ENCODE measurements around the gene SLCO6A1.
A peak's percentile ranks its signal among the peaks of the same experiment; 100 is the strongest.
"Not testable (repeated sequence)": the region's sequence is repeated elsewhere in the genome, so short reads cannot be mapped to it uniquely, and the experiment has no call there.

Gene SLCO6A1

GRCh38 chr5:102498271-102499034 is at the start of gene SLCO6A1:
Gene SLCO6A1 (minus strand): TSS chr5:102499001. CDS start chr5:102498844, 157 bp downstream.
- DNase-seq = no peak

- DNase-seq = no peak
These were observed 48.6 kb upstream of the SLCO6A1 start for GRCh38 chr5:102547141-102548035.

GRCh38 chr5:102545175-102545574 is 46.4 kb upstream of the SLCO6A1 start:
- DNase-seq = peak; percentile 32

GRCh38 chr5:102542057-102542456 is 43.3 kb upstream of the SLCO6A1 start:
- peak; percentile 29 for DNase-seq

GRCh38 chr5:102539996-102540728 is 41.4 kb upstream of the SLCO6A1 start:
- no peak for DNase-seq

GRCh38 chr5:102539562-102539961 is 40.8 kb upstream of the SLCO6A1 start:
- no peak for DNase-seq

GRCh38 chr5:102537011-102537410 is 38.2 kb upstream of the SLCO6A1 start:
- no peak for DNase-seq

- DNase-seq = peak; percentile 52
These were observed 37.6 kb upstream of the SLCO6A1 start for GRCh38 chr5:102536323-102536928.

- no peak for DNase-seq
These were observed 33.3 kb upstream of the SLCO6A1 start for GRCh38 chr5:102532123-102532522.

- DNase-seq = peak; percentile 32
These were observed 32.7 kb upstream of the SLCO6A1 start for GRCh38 chr5:102531506-102531905.

- no peak for DNase-seq
These were observed 30.6 kb upstream of the SLCO6A1 start for GRCh38 chr5:102529447-102529846.

- no peak for DNase-seq
These were observed 30.2 kb upstream of the SLCO6A1 start for GRCh38 chr5:102529031-102529430.

GRCh38 chr5:102528600-102528999 is 29.8 kb upstream of the SLCO6A1 start:
- no peak for DNase-seq

GRCh38 chr5:102527547-102527946 is 28.7 kb upstream of the SLCO6A1 start:
- DNase-seq = no peak

GRCh38 chr5:102523541-102524175 is 24.9 kb upstream of the SLCO6A1 start:
- DNase-seq = no peak

GRCh38 chr5:102511666-102512065 is 12.9 kb upstream of the SLCO6A1 start:
- no peak for DNase-seq

GRCh38 chr5:102491261-102491914 is 7.4 kb downstream of the SLCO6A1 start:
- not testable (repeated sequence) for DNase-seq

GRCh38 chr5:102483736-102484135 is 15.1 kb downstream of the SLCO6A1 start:
- no peak for DNase-seq

- DNase-seq = peak; percentile 2
These were observed 17.6 kb downstream of the SLCO6A1 start for GRCh38 chr5:102481054-102481715.

GRCh38 chr5:102453716-102454115 is 45.1 kb downstream of the SLCO6A1 start:
- DNase-seq = no peak

GRCh38 chr5:102451082-102451481 is 47.7 kb downstream of the SLCO6A1 start:
- DNase-seq = no peak

Data from hematopoietic multipotent progenitor cell treated with erythropoietin and hydrocortisone succinate and interleukin-3 and kit ligand, for 6 days (in vitro differentiated cells).